DMS114 treated with DMSO at 0.1 percent for 48 hours (cell line): Measurements from ENCODE around the gene MATCAP1.

Experiments used
- DNase-seq: peaks from one replicate; lab custom pipeline; 2025; ENCODE audit not compliant: unreplicated experiment; lab: John Stamatoyannopoulos, UW

MATCAP1 gene

GRCh38 chr16:67191995-67192681, 8.4 kb upstream of the MATCAP1 start, which contains the start of gene E2F4:
TSS of gene E2F4 (plus strand) at chr16:67192155. CDS start at chr16:67192228, 73 bp downstream.
- DNase-seq: peak; percentile 88

GRCh38 chr16:67191411-67191994, 7.7 kb upstream of the MATCAP1 start:
- DNase-seq: no peak

- no peak for DNase-seq
These were observed 7.0 kb upstream of the MATCAP1 start for GRCh38 chr16:67190448-67191399.

GRCh38 chr16:67190041-67190440, 6.3 kb upstream of the MATCAP1 start, which contains the start of gene EXOC3L1:
TSS of gene EXOC3L1 (minus strand) at chr16:67190136. CDS start at chr16:67189676, 460 bp downstream.
- no peak for DNase-seq

GRCh38 chr16:67188798-67189197, 5.0 kb upstream of the MATCAP1 start:
- DNase-seq: no peak

- DNase-seq: no peak
These were observed 4.6 kb upstream of the MATCAP1 start for GRCh38 chr16:67188323-67188722.

GRCh38 chr16:67187175-67187890, 3.6 kb upstream of the MATCAP1 start:
- DNase-seq: no peak

GRCh38 chr16:67186550-67186950, 2.8 kb upstream of the MATCAP1 start:
- no peak for DNase-seq

- no peak for DNase-seq
These were observed 1.9 kb upstream of the MATCAP1 start for GRCh38 chr16:67185651-67186134.

GRCh38 chr16:67184995-67185650, 1.4 kb upstream of the MATCAP1 start:
- DNase-seq: peak; percentile 71

GRCh38 chr16:67184453-67184994, 761 bp upstream of the MATCAP1 start:
- no peak for DNase-seq

GRCh38 chr16:67183284-67183626, 508 bp downstream of the MATCAP1 start:
- DNase-seq: no peak

- no peak for DNase-seq
These were observed 1.5 kb downstream of the MATCAP1 start for GRCh38 chr16:67182288-67182687.

- DNase-seq: no peak
These were observed 2.4 kb downstream of the MATCAP1 start for GRCh38 chr16:67181346-67181745.

GRCh38 chr16:67180166-67180565, 3.6 kb downstream of the MATCAP1 start:
- no peak for DNase-seq

GRCh38 chr16:67179421-67180080, 4.2 kb downstream of the MATCAP1 start:
- peak; percentile 45 for DNase-seq

GRCh38 chr16:67177743-67178699, 5.7 kb downstream of the MATCAP1 start:
- DNase-seq: no peak

- no peak for DNase-seq
These were observed 7.1 kb downstream of the MATCAP1 start for GRCh38 chr16:67176662-67177061.
